ENCODE results near the gene PMEPA1.

Gene PMEPA1

DNA sequence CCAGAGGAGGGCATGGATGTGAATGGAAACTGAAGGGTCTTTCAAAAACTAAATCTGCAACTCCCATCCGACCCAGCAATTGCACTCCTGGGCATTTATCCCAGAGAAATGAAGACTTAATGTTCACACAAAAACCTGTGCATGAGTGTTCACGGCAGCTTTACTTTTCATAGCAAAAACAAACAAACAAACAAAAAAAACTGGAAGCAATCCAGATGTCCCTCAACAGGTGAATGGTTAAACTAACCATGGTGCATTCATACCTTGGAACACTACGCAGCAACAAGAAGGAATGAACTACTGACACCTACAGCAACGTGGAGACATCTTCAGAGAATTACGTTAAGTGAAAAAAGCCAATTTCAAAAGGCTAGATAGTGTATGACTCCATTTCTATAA lies 32.2 kb downstream of the PMEPA1 start:
- Histone ChIP-seq H3K9me3 (replicated peaks in 1 of 2; ENCODE audit: control insufficient read depth in 2 of 2, insufficient read depth in 1 of 2, low read depth in 1 of 2, low read length in 2 of 2) (no peaks in the 10 kb centered on the region), H3K23ac (ENCODE audit: low read depth, low read length, poor library complexity) (no peak overlapping the region), H3K14ac (ENCODE audit: low read length) (no peak overlapping the region), H3K9ac (ENCODE audit: low read depth, low read length, poor library complexity) (no peak overlapping the region), H2BK5ac (ENCODE audit: low read length) (no peak overlapping the region), H4K8ac (ENCODE audit: low read depth, low read length) (no peak overlapping the region), H3K4ac (ENCODE audit: low read length) (no peak overlapping the region), H2BK15ac (ENCODE audit: low read length) (no peak overlapping the region), H3K27ac (replicated peaks; ENCODE audit: low read length) (no peak overlapping the region), H3K4me1 (ENCODE audit: control insufficient read depth in 2 of 2, insufficient read depth in 1 of 2, low read depth in 1 of 2, low read length in 2 of 2) (peaks cover 1% of the 10 kb centered on the region in 2 donors), H3K4me3 (ENCODE audit: low read length in 2 of 2) (no peak overlapping the region), H3K36me3 (replicated peaks in 1 of 2; ENCODE audit: control insufficient read depth in 2 of 2, insufficient read depth in 2 of 2, low read length in 2 of 2) (no peaks in the 10 kb centered on the region), H3K79me1 (ENCODE audit: low read depth, low read length) (no peaks in the 10 kb centered on the region), H2BK120ac (ENCODE audit: low read depth, low read length) (no peak overlapping the region), H2BK12ac (ENCODE audit: low read length) (no peak overlapping the region), H4K91ac (ENCODE audit: low read depth, low read length, poor library complexity) (no peak overlapping the region), H3K4me2 (ENCODE audit: insufficient read depth, low read length, poor library complexity, severe bottlenecking) (no peak overlapping the region), H2AK5ac (ENCODE audit: low read depth, low read length) (no peak overlapping the region), H3K27me3 (ENCODE audit: control insufficient read depth in 3 of 3, insufficient read depth in 3 of 3, low read depth in 1 of 3, low read length in 3 of 3) (no peaks in the 10 kb centered on the region), H3K18ac (ENCODE audit: low read length) (no peak overlapping the region), H2AFZ (ENCODE audit: low read length) (no peak overlapping the region)
- no CpG with 5 or more reads among the region's 5 CpGs for WGBS, 2 donors (ENCODE audit: extremely low coverage in 2 of 2, insufficient read length in 2 of 2, insufficient replicate concordance in 1 of 2)
- DNase-seq (ENCODE audit: low spot score): no peak

DNA sequence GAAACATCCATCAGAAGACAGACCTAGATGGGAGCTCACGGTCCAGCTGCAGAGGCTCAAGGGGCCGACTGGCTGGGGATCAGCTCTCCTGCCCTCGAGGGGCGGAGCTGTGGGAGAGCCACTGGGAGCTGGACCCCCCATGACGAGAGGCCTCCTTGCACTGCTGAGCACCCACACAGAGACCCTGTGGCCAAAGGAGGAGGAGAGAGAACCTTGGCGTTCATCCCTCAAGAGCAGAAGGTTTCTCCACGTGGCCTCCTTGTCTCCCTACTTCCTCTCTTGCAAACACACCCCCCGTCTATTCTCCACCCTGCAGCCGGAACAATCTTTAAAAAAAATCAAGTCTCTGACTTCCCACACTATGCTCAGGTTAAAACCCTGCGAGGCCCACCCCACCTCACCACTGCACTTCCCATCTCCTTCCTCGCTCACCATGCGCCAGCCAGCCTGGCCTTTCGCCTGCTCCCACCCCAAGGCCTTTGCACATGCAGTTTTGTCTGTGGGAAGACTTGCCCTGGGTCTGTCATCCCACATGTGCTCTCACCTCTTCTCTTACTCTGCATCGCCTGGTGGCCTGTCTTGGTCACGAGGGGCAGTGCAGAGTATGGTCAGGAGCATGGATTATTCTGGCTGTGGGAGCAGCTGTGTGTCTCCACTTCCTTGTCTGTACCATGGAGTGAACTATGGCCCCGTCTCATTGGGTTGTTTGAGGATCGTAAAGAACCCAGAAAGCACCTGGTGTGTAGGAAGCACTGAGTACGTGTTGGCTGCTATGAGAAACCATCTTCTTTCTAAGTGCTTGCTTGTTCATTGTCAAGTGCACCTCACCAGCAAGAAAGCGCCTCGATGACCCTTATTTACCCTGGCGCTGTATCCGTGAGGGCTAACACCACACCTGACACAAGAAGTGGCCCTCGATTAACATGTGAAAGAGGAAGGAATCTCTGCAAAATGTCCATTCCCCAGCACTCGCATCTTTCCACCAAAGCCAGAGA lies 32.9 kb downstream of the PMEPA1 start:
- Histone ChIP-seq H3K18ac (ENCODE audit: low read length) (peak overlapping the region; percentile 68), H3K23ac (ENCODE audit: low read depth, low read length, poor library complexity) (no peak overlapping the region), H3K9ac (ENCODE audit: low read depth, low read length, poor library complexity) (no peak overlapping the region), H2BK120ac (ENCODE audit: low read depth, low read length) (no peak overlapping the region), H3K36me3 (replicated peaks in 1 of 2; ENCODE audit: control insufficient read depth in 2 of 2, insufficient read depth in 2 of 2, low read length in 2 of 2) (no peaks in the 10 kb centered on the region), H3K27ac (replicated peaks; ENCODE audit: low read length) (no peak overlapping the region), H3K79me1 (ENCODE audit: low read depth, low read length) (no peaks in the 10 kb centered on the region), H3K27me3 (ENCODE audit: control insufficient read depth in 3 of 3, insufficient read depth in 3 of 3, low read depth in 1 of 3, low read length in 3 of 3) (no peaks in the 10 kb centered on the region), H2BK5ac (ENCODE audit: low read length) (no peak overlapping the region), H2AFZ (ENCODE audit: low read length) (no peak overlapping the region), H3K9me3 (replicated peaks in 1 of 2; ENCODE audit: control insufficient read depth in 2 of 2, insufficient read depth in 1 of 2, low read depth in 1 of 2, low read length in 2 of 2) (no peaks in the 10 kb centered on the region), H3K4me1 (ENCODE audit: control insufficient read depth in 2 of 2, insufficient read depth in 1 of 2, low read depth in 1 of 2, low read length in 2 of 2) (peaks cover 4 to 6% of the 10 kb centered on the region in 2 donors), H2AK5ac (ENCODE audit: low read depth, low read length) (peak overlapping the region; percentile 18), H3K4me2 (ENCODE audit: insufficient read depth, low read length, poor library complexity, severe bottlenecking) (no peak overlapping the region), H3K4ac (ENCODE audit: low read length) (no peak overlapping the region), H4K91ac (ENCODE audit: low read depth, low read length, poor library complexity) (no peak overlapping the region), H3K4me3 (ENCODE audit: low read length in 2 of 2) (no peak overlapping the region), H4K8ac (ENCODE audit: low read depth, low read length) (no peak overlapping the region), H3K14ac (ENCODE audit: low read length) (no peak overlapping the region), H2BK12ac (ENCODE audit: low read length) (no peak overlapping the region), H2BK15ac (ENCODE audit: low read length) (no peak overlapping the region)
- WGBS, 2 donors (ENCODE audit: extremely low coverage in 2 of 2, insufficient read length in 2 of 2, insufficient replicate concordance in 1 of 2): no CpG with 5 or more reads among the region's 24 CpGs
- no peak for DNase-seq (ENCODE audit: low spot score)

DNA sequence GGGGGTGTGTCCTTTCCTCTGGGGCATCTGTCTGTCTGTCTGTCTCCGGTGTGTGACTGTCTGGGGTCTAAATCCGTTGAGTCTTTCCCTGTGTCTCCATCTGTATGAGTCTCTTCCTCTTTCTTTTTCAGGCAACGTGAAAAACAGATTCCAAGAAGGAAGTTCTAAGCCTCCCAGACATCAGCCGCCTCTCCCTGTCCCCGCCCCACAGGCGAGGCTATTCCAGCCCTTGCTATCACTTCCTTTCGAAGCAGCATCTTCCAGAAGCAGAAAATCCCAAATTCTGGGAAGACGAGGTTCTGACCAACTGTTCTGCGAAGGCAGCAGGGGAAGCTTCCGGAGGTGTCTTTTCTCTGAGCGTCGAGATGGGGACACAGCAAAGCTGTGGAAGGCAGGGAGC lies 34.0 kb downstream of the PMEPA1 start:
- Histone ChIP-seq H4K91ac (ENCODE audit: low read depth, low read length, poor library complexity) (no peak overlapping the region), H2BK120ac (ENCODE audit: low read depth, low read length) (no peak overlapping the region), H2BK15ac (ENCODE audit: low read length) (no peak overlapping the region), H3K27me3 (ENCODE audit: control insufficient read depth in 3 of 3, insufficient read depth in 3 of 3, low read depth in 1 of 3, low read length in 3 of 3) (no peaks in the 10 kb centered on the region), H3K79me1 (ENCODE audit: low read depth, low read length) (no peaks in the 10 kb centered on the region), H2AK5ac (ENCODE audit: low read depth, low read length) (peak overlapping the region; percentile 57), H3K9ac (ENCODE audit: low read depth, low read length, poor library complexity) (peak overlapping the region; percentile 9), H3K23ac (ENCODE audit: low read depth, low read length, poor library complexity) (no peak overlapping the region), H3K9me3 (replicated peaks in 1 of 2; ENCODE audit: control insufficient read depth in 2 of 2, insufficient read depth in 1 of 2, low read depth in 1 of 2, low read length in 2 of 2) (no peaks in the 10 kb centered on the region), H3K18ac (ENCODE audit: low read length) (no peak overlapping the region), H3K4me3 (ENCODE audit: low read length in 2 of 2) (no peak overlapping the region), H3K4me1 (ENCODE audit: control insufficient read depth in 2 of 2, insufficient read depth in 1 of 2, low read depth in 1 of 2, low read length in 2 of 2) (peaks cover 4 to 6% of the 10 kb centered on the region in 2 donors), H2BK5ac (ENCODE audit: low read length) (no peak overlapping the region), H4K8ac (ENCODE audit: low read depth, low read length) (no peak overlapping the region), H3K36me3 (replicated peaks in 1 of 2; ENCODE audit: control insufficient read depth in 2 of 2, insufficient read depth in 2 of 2, low read length in 2 of 2) (no peaks in the 10 kb centered on the region), H3K4ac (ENCODE audit: low read length) (no peak overlapping the region), H3K14ac (ENCODE audit: low read length) (no peak overlapping the region), H2AFZ (ENCODE audit: low read length) (no peak overlapping the region), H3K27ac (replicated peaks; ENCODE audit: low read length) (no peak overlapping the region), H2BK12ac (ENCODE audit: low read length) (no peak overlapping the region), H3K4me2 (ENCODE audit: insufficient read depth, low read length, poor library complexity, severe bottlenecking) (no peak overlapping the region)
- no CpG with 5 or more reads among the region's 12 CpGs for WGBS, 2 donors (ENCODE audit: extremely low coverage in 2 of 2, insufficient read length in 2 of 2, insufficient replicate concordance in 1 of 2)
- DNase-seq (ENCODE audit: low spot score): no peak

DNA sequence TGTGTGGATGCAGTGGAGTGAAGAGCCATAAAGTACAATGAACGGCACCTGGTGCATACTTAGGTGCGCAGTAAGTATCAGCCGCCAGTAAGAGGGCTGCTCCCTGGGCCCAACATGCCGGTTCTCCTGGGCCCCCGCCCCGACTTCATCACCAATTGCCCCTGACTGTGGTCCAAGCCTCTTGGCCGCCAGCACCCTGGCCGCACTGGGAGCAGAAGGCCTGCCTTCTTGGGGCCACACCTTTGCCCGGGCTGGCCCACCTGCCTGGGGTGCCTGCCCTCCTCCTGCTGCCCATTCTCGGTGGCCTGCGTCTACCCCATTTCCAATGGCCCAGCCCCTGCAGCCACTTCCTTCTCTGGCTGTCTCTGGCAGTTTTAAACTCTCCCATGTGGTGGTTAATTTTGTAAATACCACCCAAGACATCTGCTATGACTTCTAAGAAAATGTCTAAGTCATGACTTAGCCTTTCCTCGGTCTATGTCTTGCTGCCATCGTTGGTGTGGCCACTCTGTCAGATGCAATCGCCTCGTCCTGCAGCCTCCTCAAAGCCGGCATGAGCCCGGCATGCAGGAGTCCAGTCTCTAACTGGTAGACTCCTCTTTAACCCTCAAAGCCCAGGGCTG lies 36.8 kb downstream of the PMEPA1 start:
- Histone ChIP-seq H3K23ac (ENCODE audit: low read depth, low read length, poor library complexity) (peak overlapping the region; percentile 70), H3K4me2 (ENCODE audit: insufficient read depth, low read length, poor library complexity, severe bottlenecking) (no peak overlapping the region), H2AK5ac (ENCODE audit: low read depth, low read length) (peak overlapping the region; percentile 85), H2BK5ac (ENCODE audit: low read length) (no peak overlapping the region), H4K8ac (ENCODE audit: low read depth, low read length) (no peak overlapping the region), H3K18ac (ENCODE audit: low read length) (peak overlapping the region; percentile 69), H2AFZ (ENCODE audit: low read length) (no peak overlapping the region), H2BK12ac (ENCODE audit: low read length) (no peak overlapping the region), H2BK120ac (ENCODE audit: low read depth, low read length) (no peak overlapping the region), H3K4me1 (ENCODE audit: control insufficient read depth in 2 of 2, insufficient read depth in 1 of 2, low read depth in 1 of 2, low read length in 2 of 2) (peaks cover 4 to 6% of the 10 kb centered on the region in 2 donors), H3K27me3 (ENCODE audit: control insufficient read depth in 3 of 3, insufficient read depth in 3 of 3, low read depth in 1 of 3, low read length in 3 of 3) (no peaks in the 10 kb centered on the region), H3K79me1 (ENCODE audit: low read depth, low read length) (no peaks in the 10 kb centered on the region), H3K14ac (ENCODE audit: low read length) (no peak overlapping the region), H3K36me3 (replicated peaks in 1 of 2; ENCODE audit: control insufficient read depth in 2 of 2, insufficient read depth in 2 of 2, low read length in 2 of 2) (no peaks in the 10 kb centered on the region), H3K4ac (ENCODE audit: low read length) (no peak overlapping the region), H3K4me3 (ENCODE audit: low read length in 2 of 2) (no peak overlapping the region), H2BK15ac (ENCODE audit: low read length) (no peak overlapping the region), H3K9ac (ENCODE audit: low read depth, low read length, poor library complexity) (peak overlapping the region; percentile 14), H4K91ac (ENCODE audit: low read depth, low read length, poor library complexity) (no peak overlapping the region), H3K9me3 (replicated peaks in 1 of 2; ENCODE audit: control insufficient read depth in 2 of 2, insufficient read depth in 1 of 2, low read depth in 1 of 2, low read length in 2 of 2) (no peaks in the 10 kb centered on the region), H3K27ac (replicated peaks; ENCODE audit: low read length) (no peak overlapping the region)
- no peak for DNase-seq (ENCODE audit: low spot score)
- no CpG with 5 or more reads among the region's 17 CpGs for WGBS, 2 donors (ENCODE audit: extremely low coverage in 2 of 2, insufficient read length in 2 of 2, insufficient replicate concordance in 1 of 2)
